Measurements from ENCODE around the gene MAML3.

DNA sequence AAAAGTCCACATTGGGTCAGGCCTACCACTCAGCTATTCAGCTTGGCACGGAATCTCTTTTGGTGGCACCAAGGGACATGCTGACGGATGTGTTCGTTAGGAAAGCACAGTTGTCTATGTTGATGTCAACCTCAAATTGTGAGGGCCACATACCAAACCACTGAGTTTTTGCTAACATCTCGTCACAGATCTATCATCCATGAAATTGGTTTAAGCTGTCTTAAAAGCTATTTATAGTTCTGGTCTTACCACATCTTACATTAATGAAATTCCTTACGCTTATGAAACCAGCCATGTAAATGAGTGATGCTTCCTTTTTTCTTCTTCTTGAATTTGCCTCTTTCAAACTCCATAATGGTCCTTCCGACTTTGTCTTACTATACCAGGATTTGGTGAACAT, 386.8 kb downstream of the MAML3 start:
- TF ChIP-seq ZNF737 (CRISPR knock-in tag; IDR thresholded peaks at IDR 0.05; ENCODE audit: borderline replicate concordance), result no peak
- no peak for TF ChIP-seq NFKBIZ (CRISPR knock-in tag; IDR thresholded peaks at IDR 0.05)
- TF ChIP-seq, protein P1, sequence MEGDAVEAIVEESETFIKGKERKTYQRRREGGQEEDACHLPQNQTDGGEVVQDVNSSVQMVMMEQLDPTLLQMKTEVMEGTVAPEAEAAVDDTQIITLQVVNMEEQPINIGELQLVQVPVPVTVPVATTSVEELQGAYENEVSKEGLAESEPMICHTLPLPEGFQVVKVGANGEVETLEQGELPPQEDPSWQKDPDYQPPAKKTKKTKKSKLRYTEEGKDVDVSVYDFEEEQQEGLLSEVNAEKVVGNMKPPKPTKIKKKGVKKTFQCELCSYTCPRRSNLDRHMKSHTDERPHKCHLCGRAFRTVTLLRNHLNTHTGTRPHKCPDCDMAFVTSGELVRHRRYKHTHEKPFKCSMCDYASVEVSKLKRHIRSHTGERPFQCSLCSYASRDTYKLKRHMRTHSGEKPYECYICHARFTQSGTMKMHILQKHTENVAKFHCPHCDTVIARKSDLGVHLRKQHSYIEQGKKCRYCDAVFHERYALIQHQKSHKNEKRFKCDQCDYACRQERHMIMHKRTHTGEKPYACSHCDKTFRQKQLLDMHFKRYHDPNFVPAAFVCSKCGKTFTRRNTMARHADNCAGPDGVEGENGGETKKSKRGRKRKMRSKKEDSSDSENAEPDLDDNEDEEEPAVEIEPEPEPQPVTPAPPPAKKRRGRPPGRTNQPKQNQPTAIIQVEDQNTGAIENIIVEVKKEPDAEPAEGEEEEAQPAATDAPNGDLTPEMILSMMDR (CRISPR knock-in tag; IDR thresholded peaks at IDR 0.05), result no peak
- no peak for TF ChIP-seq ZNF556 (CRISPR knock-in tag; IDR thresholded peaks at IDR 0.05; ENCODE audit: borderline replicate concordance)
- no peak for TF ChIP-seq ZNF180 (CRISPR knock-in tag; IDR thresholded peaks at IDR 0.05; ENCODE audit: borderline replicate concordance, low read depth)
- no peak for TF ChIP-seq HDAC2 (CRISPR knock-in tag; IDR thresholded peaks at IDR 0.05)
- TF ChIP-seq, protein P2, sequence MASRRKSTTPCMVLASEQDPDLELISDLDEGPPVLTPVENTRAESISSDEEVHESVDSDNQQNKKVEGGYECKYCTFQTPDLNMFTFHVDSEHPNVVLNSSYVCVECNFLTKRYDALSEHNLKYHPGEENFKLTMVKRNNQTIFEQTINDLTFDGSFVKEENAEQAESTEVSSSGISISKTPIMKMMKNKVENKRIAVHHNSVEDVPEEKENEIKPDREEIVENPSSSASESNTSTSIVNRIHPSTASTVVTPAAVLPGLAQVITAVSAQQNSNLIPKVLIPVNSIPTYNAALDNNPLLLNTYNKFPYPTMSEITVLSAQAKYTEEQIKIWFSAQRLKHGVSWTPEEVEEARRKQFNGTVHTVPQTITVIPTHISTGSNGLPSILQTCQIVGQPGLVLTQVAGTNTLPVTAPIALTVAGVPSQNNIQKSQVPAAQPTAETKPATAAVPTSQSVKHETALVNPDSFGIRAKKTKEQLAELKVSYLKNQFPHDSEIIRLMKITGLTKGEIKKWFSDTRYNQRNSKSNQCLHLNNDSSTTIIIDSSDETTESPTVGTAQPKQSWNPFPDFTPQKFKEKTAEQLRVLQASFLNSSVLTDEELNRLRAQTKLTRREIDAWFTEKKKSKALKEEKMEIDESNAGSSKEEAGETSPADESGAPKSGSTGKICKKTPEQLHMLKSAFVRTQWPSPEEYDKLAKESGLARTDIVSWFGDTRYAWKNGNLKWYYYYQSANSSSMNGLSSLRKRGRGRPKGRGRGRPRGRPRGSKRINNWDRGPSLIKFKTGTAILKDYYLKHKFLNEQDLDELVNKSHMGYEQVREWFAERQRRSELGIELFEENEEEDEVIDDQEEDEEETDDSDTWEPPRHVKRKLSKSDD (CRISPR knock-in tag; IDR thresholded peaks at IDR 0.05; ENCODE audit: low read depth), result no peak
- no peak for TF ChIP-seq SKI (IDR thresholded peaks at IDR 0.05; ENCODE audit: partially characterized antibody)
- TF ChIP-seq, protein P3, sequence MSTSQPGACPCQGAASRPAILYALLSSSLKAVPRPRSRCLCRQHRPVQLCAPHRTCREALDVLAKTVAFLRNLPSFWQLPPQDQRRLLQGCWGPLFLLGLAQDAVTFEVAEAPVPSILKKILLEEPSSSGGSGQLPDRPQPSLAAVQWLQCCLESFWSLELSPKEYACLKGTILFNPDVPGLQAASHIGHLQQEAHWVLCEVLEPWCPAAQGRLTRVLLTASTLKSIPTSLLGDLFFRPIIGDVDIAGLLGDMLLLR (CRISPR knock-in tag; IDR thresholded peaks at IDR 0.05), result no peak
- TF ChIP-seq, protein P4, sequence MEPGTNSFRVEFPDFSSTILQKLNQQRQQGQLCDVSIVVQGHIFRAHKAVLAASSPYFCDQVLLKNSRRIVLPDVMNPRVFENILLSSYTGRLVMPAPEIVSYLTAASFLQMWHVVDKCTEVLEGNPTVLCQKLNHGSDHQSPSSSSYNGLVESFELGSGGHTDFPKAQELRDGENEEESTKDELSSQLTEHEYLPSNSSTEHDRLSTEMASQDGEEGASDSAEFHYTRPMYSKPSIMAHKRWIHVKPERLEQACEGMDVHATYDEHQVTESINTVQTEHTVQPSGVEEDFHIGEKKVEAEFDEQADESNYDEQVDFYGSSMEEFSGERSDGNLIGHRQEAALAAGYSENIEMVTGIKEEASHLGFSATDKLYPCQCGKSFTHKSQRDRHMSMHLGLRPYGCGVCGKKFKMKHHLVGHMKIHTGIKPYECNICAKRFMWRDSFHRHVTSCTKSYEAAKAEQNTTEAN (CRISPR knock-in tag; conservative IDR thresholded peaks at IDR 0.05), result no peak

Data from HepG2 (cell line).